HG03457 (cell line): Measurements from ENCODE around the gene IMMP2L.

Experiments
- ATAC-seq: cut with Tn5 transposase; IDR thresholded peaks from one replicate; pipeline ENCODE4 v1.9.1; 2021; ENCODE audit warnings: moderate number of reproducible peaks; ENCODE audit not compliant: unreplicated experiment

Gene IMMP2L

GRCh38 chr7:111407258-111407657, 155.0 kb downstream of the IMMP2L start:
- no peak for ATAC-seq

GRCh38 chr7:111405621-111406020, 156.7 kb downstream of the IMMP2L start:
- ATAC-seq: no peak

GRCh38 chr7:111401516-111401915, 160.8 kb downstream of the IMMP2L start:
- no peak for ATAC-seq

- ATAC-seq: no peak
Measured at GRCh38 chr7:111400088-111400487, 162.2 kb downstream of the IMMP2L start.

- ATAC-seq: no peak
Measured at GRCh38 chr7:111394891-111395290, 167.4 kb downstream of the IMMP2L start.

- ATAC-seq: no peak
Measured at GRCh38 chr7:111393011-111393754, 169.1 kb downstream of the IMMP2L start.

- ATAC-seq: no peak
Measured at GRCh38 chr7:111392294-111392693, 170.0 kb downstream of the IMMP2L start.

GRCh38 chr7:111390000-111390399, 172.3 kb downstream of the IMMP2L start:
- ATAC-seq: no peak

- ATAC-seq: no peak
Measured at GRCh38 chr7:111388912-111389311, 173.4 kb downstream of the IMMP2L start.

GRCh38 chr7:111388016-111388415, 174.3 kb downstream of the IMMP2L start:
- no peak for ATAC-seq

- no peak for ATAC-seq
Measured at GRCh38 chr7:111384065-111384891, 178.0 kb downstream of the IMMP2L start.

GRCh38 chr7:111383133-111383532, 179.2 kb downstream of the IMMP2L start:
- no peak for ATAC-seq

GRCh38 chr7:111381590-111381989, 180.7 kb downstream of the IMMP2L start:
- no peak for ATAC-seq

- no peak for ATAC-seq
Measured at GRCh38 chr7:111380945-111381344, 181.3 kb downstream of the IMMP2L start.

- ATAC-seq: no peak
Measured at GRCh38 chr7:111374027-111374426, 188.3 kb downstream of the IMMP2L start.

- no peak for ATAC-seq
Measured at GRCh38 chr7:111371437-111371836, 190.9 kb downstream of the IMMP2L start.

GRCh38 chr7:111370002-111370401, 192.3 kb downstream of the IMMP2L start:
- ATAC-seq: no peak

GRCh38 chr7:111368381-111369065, 193.8 kb downstream of the IMMP2L start:
- ATAC-seq: no peak

GRCh38 chr7:111364413-111364812, 197.9 kb downstream of the IMMP2L start:
- ATAC-seq: no peak

GRCh38 chr7:111363099-111363498, 199.2 kb downstream of the IMMP2L start:
- no peak for ATAC-seq

GRCh38 chr7:111362506-111363054, 199.7 kb downstream of the IMMP2L start:
- ATAC-seq: no peak
